ENCODE data around the gene CCR5.
"Not testable (repeated sequence)": the region's sequence is repeated elsewhere in the genome, so short reads cannot be mapped to it uniquely, and the experiment has no call there.

The CCR5 gene

GRCh38 chr3:46370839-46371518 is at the start of gene CCR5:
TSS of gene CCR5 (plus strand) at chr3:46370946. CDS start at chr3:46372903, 1,957 bp downstream.
- no peak for DNase-seq

- no peak for DNase-seq
Observed at GRCh38 chr3:46321461-46322104, 49.2 kb upstream of the CCR5 start.

- no peak for DNase-seq
Observed at GRCh38 chr3:46324036-46324435, 46.7 kb upstream of the CCR5 start.

- no peak for DNase-seq
Observed at GRCh38 chr3:46325645-46326300, 45.0 kb upstream of the CCR5 start.

- not testable (repeated sequence) for DNase-seq
Observed at GRCh38 chr3:46330676-46331075, 40.1 kb upstream of the CCR5 start.

- DNase-seq: no peak
Observed at GRCh38 chr3:46334741-46335478, 35.8 kb upstream of the CCR5 start.

- DNase-seq: no peak
Observed at GRCh38 chr3:46335541-46335940, 35.2 kb upstream of the CCR5 start.

GRCh38 chr3:46337911-46338310 is 32.8 kb upstream of the CCR5 start:
- no peak for DNase-seq

- DNase-seq: no peak
Observed at GRCh38 chr3:46338840-46339239, 31.9 kb upstream of the CCR5 start.

- DNase-seq: no peak
Observed at GRCh38 chr3:46344476-46344875, 26.3 kb upstream of the CCR5 start.

- no peak for DNase-seq
Observed at GRCh38 chr3:46348823-46349482, 21.8 kb upstream of the CCR5 start.

- no peak for DNase-seq
Observed at GRCh38 chr3:46349484-46350261, 21.1 kb upstream of the CCR5 start.

GRCh38 chr3:46350262-46350565 is 20.5 kb upstream of the CCR5 start:
- DNase-seq: no peak

GRCh38 chr3:46351646-46352045 is 19.1 kb upstream of the CCR5 start:
- DNase-seq: no peak

- DNase-seq: no peak
Observed at GRCh38 chr3:46353090-46353489, 17.7 kb upstream of the CCR5 start.

- no peak for DNase-seq
Observed at GRCh38 chr3:46353647-46354410, 16.9 kb upstream of the CCR5 start, which contains the start of gene CCR2. TSS of gene CCR2 (plus strand) at chr3:46354111. CDS start at chr3:46357528, 3,417 bp downstream.

- DNase-seq: no peak
Observed at GRCh38 chr3:46354478-46354877, 16.3 kb upstream of the CCR5 start.

- no peak for DNase-seq
Observed at GRCh38 chr3:46354984-46355383, 15.8 kb upstream of the CCR5 start.

GRCh38 chr3:46356276-46356675 is 14.5 kb upstream of the CCR5 start:
- DNase-seq: no peak

- DNase-seq: peak in 1 of 2 experiments; percentile 3
Observed at GRCh38 chr3:46356909-46357308, 13.8 kb upstream of the CCR5 start.

GRCh38 chr3:46358466-46358865 is 12.3 kb upstream of the CCR5 start:
- DNase-seq: no peak
